LoVo (cell line): ENCODE data around the gene OBP2A.
"Not testable (repeated sequence)": the region's sequence is repeated elsewhere in the genome, so short reads cannot be mapped to it uniquely, and the experiment has no call there.

Source experiments
- DNase-seq: peaks from one replicate; pipeline ENCODE4 v3.0.0-alpha.2; 2016; ENCODE audit warnings: low spot score

The OBP2A gene, protein sequence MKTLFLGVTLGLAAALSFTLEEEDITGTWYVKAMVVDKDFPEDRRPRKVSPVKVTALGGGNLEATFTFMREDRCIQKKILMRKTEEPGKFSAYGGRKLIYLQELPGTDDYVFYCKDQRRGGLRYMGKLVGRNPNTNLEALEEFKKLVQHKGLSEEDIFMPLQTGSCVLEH

GRCh38 chr9:135545646-135546176 is at the start of gene OBP2A:
TSS of gene OBP2A (plus strand) at chr9:135546126. CDS start at chr9:135546181, 55 bp downstream.
- DNase-seq: not testable (repeated sequence)

DNA sequence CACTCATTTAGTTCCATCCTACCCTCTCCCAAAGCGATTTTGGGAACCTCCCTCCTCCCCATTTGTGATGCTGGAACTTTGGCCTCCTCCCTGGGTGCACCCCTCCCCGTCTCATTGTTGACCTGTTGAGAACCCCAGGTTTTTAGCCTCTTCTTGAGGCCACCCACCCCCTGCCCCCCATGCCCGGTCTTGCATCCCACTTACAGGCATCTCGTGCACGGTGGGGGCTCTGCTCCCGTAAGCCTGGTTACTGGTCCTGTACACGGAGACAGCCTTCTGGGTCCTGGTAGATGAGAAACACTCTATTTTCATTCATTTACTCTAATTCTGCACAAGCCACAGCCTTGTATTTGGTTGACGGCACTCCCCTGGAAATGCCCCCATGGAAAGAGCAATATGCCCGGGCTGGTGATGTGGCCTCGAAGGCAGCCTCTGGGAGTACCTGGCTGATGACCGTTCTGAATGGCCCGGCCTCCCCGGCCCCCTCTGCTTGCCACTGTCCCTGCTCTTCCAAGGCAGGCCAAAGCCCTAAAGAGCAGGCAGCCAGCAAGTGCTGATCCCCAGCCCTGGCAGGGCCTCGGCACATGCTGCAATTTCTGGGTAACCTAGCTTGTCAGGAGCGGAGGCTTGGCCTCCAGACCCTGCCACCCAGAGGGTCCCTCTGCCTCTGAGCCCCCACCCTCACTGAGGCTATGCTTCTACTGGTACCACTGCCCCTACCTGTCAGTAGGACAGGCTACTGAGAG is 47.4 kb upstream of the OBP2A start:
- DNase-seq: no peak

- peak; percentile 89 for DNase-seq
These were observed 46.4 kb upstream of the OBP2A start for GRCh38 chr9:135499326-135500070.

DNA sequence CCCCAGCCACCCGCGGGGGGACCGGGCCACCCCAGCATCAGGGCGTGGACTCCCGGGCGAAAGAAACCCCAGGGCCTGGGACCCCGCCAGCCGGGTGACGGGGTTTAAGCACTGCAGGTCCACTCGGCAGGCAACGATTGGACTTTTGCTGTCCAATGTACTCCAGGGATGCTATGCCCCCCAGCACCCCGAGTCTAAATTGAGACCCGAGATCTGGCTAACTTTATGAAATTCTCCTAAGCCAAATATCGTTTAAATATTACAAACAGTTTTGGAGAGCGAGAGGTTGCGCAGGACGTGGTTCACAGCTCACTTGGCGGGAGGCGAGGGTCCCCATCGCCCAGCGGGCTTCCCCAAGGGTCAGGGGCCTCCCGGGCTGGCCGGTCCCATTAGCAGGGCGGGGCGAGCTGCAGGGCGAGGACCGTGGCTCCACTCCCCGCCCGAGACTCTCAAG is 45.8 kb upstream of the OBP2A start:
- peak; percentile 24 for DNase-seq

- DNase-seq: peak; percentile 90
These were observed 45.2 kb upstream of the OBP2A start, which contains the start of gene MRPS2 for GRCh38 chr9:135500525-135501260. TSS of gene MRPS2 (plus strand) at chr9:135500682. CDS start at chr9:135500711, 29 bp downstream.

DNA sequence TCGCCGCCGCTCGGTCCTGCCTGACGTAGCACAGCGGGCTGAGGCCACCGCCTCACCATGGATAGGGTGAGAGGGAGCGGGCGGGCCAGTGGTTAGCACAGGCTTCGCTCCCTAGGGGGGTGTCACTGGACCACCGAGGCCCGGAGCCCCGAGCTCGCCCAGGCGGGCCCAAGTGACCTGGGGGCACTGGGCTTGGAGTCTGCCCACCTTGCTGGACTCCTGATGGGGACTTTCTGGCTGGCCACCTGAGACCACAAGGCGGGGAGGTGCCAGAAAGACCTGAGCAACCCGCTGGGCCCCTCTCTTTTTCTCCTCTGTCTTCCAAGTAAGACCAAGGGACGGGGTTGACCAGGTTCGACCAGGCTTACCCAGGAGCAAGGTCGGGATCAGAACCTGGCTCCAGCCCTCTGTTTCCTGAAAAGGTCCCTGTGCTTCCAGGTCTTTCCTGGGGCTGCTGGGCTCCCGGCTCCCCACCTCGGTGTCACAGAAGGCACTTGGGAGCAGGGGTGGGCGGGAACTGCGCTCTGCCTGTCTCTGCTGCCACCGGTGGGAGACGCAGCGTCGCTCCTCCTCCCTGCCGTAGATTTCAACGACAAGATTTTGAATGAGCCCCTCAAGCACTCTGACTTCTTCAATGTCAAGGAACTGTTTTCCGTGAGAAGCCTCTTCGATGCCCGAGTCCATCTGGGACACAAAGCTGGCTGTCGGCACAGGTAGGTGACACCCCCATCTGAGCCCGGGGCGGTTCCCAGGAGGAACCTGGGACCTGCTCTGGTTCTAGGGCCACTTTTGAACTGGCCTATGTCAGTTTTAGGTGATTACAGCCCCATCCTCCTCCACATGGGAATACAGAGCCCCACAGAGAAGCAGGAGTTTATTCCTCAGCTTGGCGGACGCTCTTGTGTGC is 44.4 kb upstream of the OBP2A start:
- DNase-seq: peak; percentile 62

GRCh38 chr9:135502168-135502872 is 43.6 kb upstream of the OBP2A start:
- no peak for DNase-seq

DNA sequence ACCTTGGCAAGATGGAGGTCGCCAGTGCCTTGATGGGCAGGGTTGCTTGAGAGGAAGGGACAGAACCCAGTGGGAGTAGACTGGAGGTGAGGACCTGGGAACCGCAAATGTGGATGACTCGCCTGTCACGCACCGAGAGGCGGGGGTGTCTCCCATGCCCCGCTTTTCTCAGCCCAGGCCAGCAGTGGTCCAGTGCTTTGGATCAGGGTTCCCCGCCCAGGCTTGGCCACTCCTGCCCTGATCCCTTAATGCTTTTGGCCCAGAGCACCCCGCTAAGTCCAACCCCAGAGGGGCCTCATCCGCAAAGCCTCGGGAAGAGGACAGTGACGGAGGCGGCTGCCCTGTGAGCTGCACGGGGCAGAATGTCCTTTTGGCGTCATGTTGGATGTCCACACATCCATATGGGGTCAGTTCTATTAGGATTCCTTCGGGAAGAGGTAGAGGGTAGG is 43.0 kb upstream of the OBP2A start:
- no peak for DNase-seq

DNA sequence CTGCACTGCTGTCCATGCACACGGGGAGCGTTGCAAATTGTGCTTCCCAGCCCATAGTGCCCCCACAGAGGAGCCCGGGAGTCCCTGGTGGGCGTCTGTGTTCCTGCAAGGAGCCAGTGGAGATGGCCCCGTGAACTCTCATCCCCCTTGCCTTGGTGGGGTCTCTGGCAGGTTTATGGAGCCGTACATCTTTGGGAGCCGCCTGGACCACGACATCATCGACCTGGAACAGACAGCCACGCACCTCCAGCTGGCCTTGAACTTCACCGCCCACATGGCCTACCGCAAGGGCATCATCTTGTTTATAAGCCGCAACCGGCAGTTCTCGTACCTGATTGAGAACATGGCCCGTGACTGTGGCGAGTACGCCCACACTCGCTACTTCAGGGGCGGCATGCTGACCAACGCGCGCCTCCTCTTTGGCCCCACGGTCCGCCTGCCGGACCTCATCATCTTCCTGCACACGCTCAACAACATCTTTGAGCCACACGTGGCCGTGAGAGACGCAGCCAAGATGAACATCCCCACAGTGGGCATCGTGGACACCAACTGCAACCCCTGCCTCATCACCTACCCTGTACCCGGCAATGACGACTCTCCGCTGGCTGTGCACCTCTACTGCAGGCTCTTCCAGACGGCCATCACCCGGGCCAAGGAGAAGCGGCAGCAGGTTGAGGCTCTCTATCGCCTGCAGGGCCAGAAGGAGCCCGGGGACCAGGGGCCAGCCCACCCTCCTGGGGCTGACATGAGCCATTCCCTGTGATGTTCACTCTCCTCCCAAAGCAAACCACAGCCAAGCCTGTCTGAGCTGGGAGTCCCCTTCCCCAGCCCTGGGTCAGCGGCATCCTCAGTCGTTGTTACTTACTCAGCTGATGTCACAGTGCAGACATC is 42.3 kb upstream of the OBP2A start:
- no peak for DNase-seq

DNA sequence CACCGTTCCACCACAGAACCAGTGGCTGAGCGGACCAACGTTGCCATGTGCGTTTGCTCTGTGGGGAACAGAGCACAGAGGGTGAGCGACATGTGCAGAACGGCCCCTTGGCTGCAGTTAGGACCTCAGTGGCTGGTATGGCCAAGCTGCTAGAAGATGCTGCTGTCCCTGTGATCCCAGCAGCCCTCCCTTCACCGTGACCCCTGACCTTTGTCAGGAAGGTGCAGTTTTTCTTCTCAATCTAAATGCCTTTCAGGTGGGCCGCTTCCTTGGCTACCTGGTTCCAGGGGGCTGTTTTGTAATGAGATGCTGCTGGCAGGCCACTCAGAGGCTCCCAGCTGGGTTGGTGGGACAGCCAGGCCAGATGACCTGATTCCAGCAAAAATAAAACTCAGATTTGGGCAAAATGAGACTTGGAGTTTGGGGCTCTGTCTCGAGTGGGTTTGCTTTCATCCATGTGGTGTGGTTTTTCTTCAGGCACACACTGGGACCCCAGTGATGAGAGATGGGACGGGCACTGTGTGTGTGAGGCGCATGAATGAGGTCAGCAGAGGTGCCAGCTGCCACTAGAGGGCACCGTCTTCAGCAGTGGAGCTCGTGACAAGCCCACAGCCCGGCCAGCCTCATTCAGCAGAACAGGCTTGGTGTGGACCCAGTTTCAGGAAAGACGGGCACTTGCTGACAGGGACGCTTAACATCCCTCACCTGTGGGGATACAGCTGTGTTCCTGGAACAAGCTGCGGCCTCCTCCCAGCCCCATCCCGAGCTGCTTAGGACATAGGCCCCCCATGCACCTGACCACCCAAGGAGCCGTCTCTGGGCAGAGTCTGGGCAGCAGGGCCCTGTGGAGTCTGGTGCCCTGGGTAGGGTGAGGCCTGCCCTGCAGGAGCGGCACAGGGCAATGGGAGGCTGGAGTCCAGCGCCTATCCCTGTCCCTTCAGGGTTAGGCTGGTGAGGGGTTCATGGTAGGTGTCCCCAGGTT is 41.4 kb upstream of the OBP2A start:
- peak; percentile 46 for DNase-seq

- no peak for DNase-seq
These were observed 40.3 kb upstream of the OBP2A start for GRCh38 chr9:135505406-135506187.

DNA sequence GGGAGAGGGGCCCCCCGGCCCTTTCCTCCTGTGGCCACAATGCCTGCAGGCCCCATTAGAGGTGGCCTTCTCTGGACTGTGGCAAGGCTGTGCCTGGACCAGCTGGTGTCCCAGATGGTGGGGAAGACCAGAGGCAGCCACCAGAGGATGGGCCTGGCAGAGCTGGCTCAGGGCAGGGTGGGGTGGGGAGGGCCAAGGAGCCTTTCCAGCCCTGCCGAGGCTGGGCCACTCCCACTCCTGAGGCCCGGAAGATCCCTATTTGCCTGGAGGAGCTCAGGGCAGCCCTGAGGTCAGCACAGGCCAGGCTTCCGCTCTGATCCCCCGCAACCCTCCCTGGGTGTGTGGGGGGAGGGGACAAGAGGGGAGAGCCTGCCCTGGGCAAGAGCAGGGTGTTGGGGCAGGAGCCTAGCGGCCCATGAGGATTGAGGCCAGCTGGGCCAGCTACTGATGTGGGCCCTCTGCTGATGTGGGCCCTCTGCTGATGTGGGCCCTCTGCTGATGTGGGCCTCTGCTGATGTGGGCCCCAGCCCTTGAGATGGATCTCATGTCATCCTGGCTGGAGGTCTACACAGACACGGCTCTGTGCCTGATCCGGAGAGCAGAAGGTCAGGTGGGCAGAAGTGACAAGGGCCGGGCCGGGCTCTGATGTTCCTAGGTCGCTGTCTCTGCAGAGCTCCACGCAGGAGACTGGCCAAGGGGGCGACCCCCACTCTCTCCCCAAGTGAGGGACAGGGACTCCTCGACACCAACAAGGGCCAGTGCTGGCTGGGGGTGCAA is 39.4 kb upstream of the OBP2A start:
- DNase-seq: no peak

DNA sequence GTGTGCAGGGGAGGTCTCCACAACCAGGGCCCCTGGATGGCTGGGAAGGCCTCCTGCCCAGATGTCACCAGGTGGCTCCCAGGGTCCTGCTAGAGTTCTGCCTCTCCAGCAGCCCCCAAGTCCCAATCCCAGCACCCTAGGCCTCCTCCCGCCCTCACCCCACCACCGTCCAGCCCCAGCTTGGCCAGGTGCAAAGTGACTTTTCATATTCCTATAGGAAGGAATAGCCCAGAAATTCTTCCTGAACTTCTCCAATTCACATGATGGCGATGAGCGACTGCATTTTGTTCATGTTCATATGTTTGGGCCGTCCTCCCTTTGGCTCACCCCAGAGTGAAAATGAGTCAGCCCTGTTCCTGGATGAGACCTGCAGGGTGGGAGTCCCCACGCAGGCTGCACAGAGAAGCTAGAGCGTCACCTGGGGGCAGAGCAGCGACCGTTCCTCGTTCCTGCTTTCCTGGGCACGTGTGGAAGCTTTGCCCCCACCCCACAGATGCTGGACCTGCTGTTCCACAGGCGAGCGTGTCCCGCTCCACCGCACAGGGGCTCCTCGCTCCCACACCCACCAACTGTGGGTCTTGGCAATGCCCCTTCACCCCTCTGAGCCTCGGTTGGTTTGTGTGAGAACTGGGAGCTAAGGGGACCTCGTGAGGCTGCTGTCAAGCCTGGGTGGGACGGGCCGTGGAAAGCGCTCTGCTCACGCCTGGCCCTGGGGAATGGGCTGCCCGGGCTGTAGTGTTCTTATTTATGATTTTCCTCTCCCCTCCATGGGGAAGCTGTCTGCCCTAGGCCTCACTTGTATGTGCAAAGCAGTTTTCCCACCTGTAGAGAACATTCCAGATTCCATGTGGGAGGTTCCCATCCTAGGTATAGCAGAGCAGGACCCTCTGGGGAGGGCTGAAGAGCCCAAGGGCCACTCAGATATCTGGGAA is 38.6 kb upstream of the OBP2A start:
- DNase-seq: no peak

- no peak for DNase-seq
These were observed 37.6 kb upstream of the OBP2A start for GRCh38 chr9:135508211-135508820.

GRCh38 chr9:135509458-135509857 is 36.5 kb upstream of the OBP2A start:
- DNase-seq: no peak
